GM12878 (cell line): Measurements from ENCODE around the gene CNR2. TPM values are rescaled to one million over a fixed set of nuclear protein-coding genes. Genes with fewer than 3 reads are reported as not detected.
"Not testable (repeated sequence)": the region's sequence is repeated elsewhere in the genome, so short reads cannot be mapped to it uniquely, and the experiment has no call there.

Experiments
- ATAC-seq: fragments of 200-7000 bp; cut with Tn5 transposase; 3 replicates; pipeline ENCODE4 v1.9.1; 2020; ENCODE audit warnings: mild to moderate bottlenecking, moderate library complexity
- BruUV-seq: library from RNA; stranded (reverse); fragments of 400-500 nt; replicated peaks from 2 replicates; lab custom pipeline; 2021; lab: Mats Ljungman, UMichigan
- CTCF ChIA-PET: fragments of 300-600 bp; sonication (Branson Sonifier 250); formaldehyde crosslinking; extraction: SDS; loops from one replicate; lab custom pipeline; 2021; ENCODE audit warnings: inconsistent platforms; lab: Yijun Ruan, JAX
- POLR2A ChIA-PET: fragments of 350-600 bp; formaldehyde crosslinking; extraction: SDS; loops from one replicate; lab custom pipeline; 2021; ENCODE audit warnings: inconsistent platforms; lab: Charles Lee
- RAD21 ChIA-PET: fragments of 300-600 bp; sonication (Branson Sonifier 250); formaldehyde crosslinking; loops from one replicate; lab custom pipeline; 2023; ENCODE audit warnings: antibody characterized with exemption; ENCODE audit not compliant: unreplicated experiment; lab: Charles Lee
- SMC1A ChIA-PET: fragments of 300-600 bp; sonication (Branson Sonifier 250); formaldehyde crosslinking; loops from one replicate; lab custom pipeline; 2023; ENCODE audit not compliant: unreplicated experiment, uncharacterized antibody; lab: Charles Lee
- DNase-seq: peaks from one replicate; pipeline ENCODE4 v3.0.0-alpha.2; 2011; ENCODE audit warnings: low read depth, low spot score
- FAIRE-seq: peaks from 3 replicates; lab custom pipeline; 2011; peaks lifted over from hg19 to GRCh38; lab: Jason Lieb, UNC
- H2AFZ ChIP-seq: 2 replicates; pipeline ENCODE4 v1.6.0; 2011; ENCODE audit warnings: low read depth, low read length, control low read depth; ENCODE audit not compliant: control insufficient read depth
- H3K27ac ChIP-seq: 2 replicates; pipeline ENCODE4 v1.5.1; 2011; ENCODE audit warnings: control low read depth; ENCODE audit not compliant: control insufficient read depth, insufficient read depth
- H3K27me3 ChIP-seq, 2 experiments: replicated peaks in 1 of 2; 2 replicates each; pipeline versions ENCODE4 v1.6.0 to v1.6.1; 2011; ENCODE audit warnings: low read length in 1 of 2; ENCODE audit not compliant: control insufficient read depth in 2 of 2, insufficient read depth in 2 of 2
- H3K36me3 ChIP-seq, 2 experiments: 2 replicates each; pipeline ENCODE4 v1.5.1; 2011; ENCODE audit warnings: low read length in 1 of 2; ENCODE audit not compliant: control insufficient read depth in 2 of 2, insufficient read depth in 2 of 2
- H3K4me1 ChIP-seq: 2 replicates; pipeline ENCODE4 v1.6.1; 2011; ENCODE audit warnings: mild to moderate bottlenecking, low read length, moderate library complexity, mixed read lengths; ENCODE audit not compliant: control insufficient read depth, insufficient read depth
- H3K4me2 ChIP-seq: 2 replicates; pipeline ENCODE4 v1.6.0; 2011; ENCODE audit warnings: control low read depth; ENCODE audit not compliant: control insufficient read depth, insufficient read depth
- H3K4me3 ChIP-seq: fragments of 200-600 bp; sonication (generic); 2 replicates; pipeline ENCODE4 v1.5.1; 2016
- H3K79me2 ChIP-seq: 2 replicates; pipeline ENCODE4 v1.6.0; 2011; ENCODE audit warnings: low read length; ENCODE audit not compliant: control insufficient read depth, insufficient read depth
- H3K9ac ChIP-seq: 2 replicates; pipeline ENCODE4 v1.8.0; 2011; ENCODE audit warnings: low read length, control low read depth, mixed read lengths; ENCODE audit not compliant: control insufficient read depth, insufficient read depth
- H3K9me3 ChIP-seq: replicated peaks from 3 replicates; pipeline ENCODE4 v1.5.1; 2011; ENCODE audit warnings: mild to moderate bottlenecking, low read length; ENCODE audit not compliant: control insufficient read depth, insufficient read depth
- H4K20me1 ChIP-seq: 2 replicates; pipeline ENCODE4 v1.6.0; 2011; ENCODE audit not compliant: control insufficient read depth, insufficient read depth
- BHLHE40 ChIP-seq, 2 experiments: fragments of 450-650 bp in 1 of 2; IDR thresholded peaks; 2 replicates each; pipeline ENCODE4 v1.6.1; 2011 to 2017; ENCODE audit warnings: low read depth in 2 of 2, borderline replicate concordance in 1 of 2, improper control_type of control experiment in 1 of 2, low read length in 1 of 2, mild to moderate bottlenecking in 1 of 2
- HDGF ChIP-seq: fragments of 450-650 bp; IDR thresholded peaks from 2 replicates; pipeline ENCODE4 v1.6.1; 2016; ENCODE audit warnings: antibody characterized with exemption
- IKZF2 ChIP-seq, 2 experiments: fragments of 450-650 bp; IDR thresholded peaks; 2 replicates each; pipeline ENCODE4 v1.6.1; 2017; ENCODE audit warnings: mild to moderate bottlenecking in 2 of 2, moderate library complexity in 2 of 2
- MEF2A ChIP-seq: IDR thresholded peaks from 2 replicates; pipeline ENCODE4 v1.6.1; 2011; ENCODE audit warnings: low read depth, mild to moderate bottlenecking, low read length, moderate library complexity; ENCODE audit not compliant: insufficient read depth
- NFIC ChIP-seq: IDR thresholded peaks from 2 replicates; pipeline ENCODE4 v1.6.1; 2012; ENCODE audit warnings: low read depth, mild to moderate bottlenecking, inconsistent platforms, low read length, moderate library complexity
- RAD51 ChIP-seq: fragments of 450-650 bp; IDR thresholded peaks from 2 replicates; pipeline ENCODE4 v1.6.1; 2016; ENCODE audit warnings: moderate library complexity, mild to moderate bottlenecking, inconsistent platforms
- RUNX3 ChIP-seq: IDR thresholded peaks from 2 replicates; pipeline ENCODE4 v1.6.1; 2012; ENCODE audit warnings: low read length, inconsistent platforms
- USF1 ChIP-seq: IDR thresholded peaks from 2 replicates; pipeline ENCODE4 v1.6.1; 2011; ENCODE audit warnings: borderline replicate concordance, low read depth, mild to moderate bottlenecking, moderate library complexity, mixed read lengths, low read length; ENCODE audit not compliant: insufficient read depth; ENCODE audit errors: extremely low read length
- WGBS: methylation state at CpG from one replicate; pipeline ENCODE4 v1.1.6; 2016; ENCODE audit warnings: low lambda C conversion rate; ENCODE audit not compliant: insufficient replicate concordance, insufficient coverage; ENCODE audit errors: missing lambda C conversion rate; 5-methylcytosine and 5-hydroxymethylcytosine counted together
- in situ Hi-C: fragments of 300-500 bp; cut with MboI; formaldehyde crosslinking; loops from 9 replicates; pipeline ENCODE4 v1.14.3; 2018; ENCODE audit warnings: mixed read lengths
- intact Hi-C: fragments of 100-400 bp; cut with micrococcal nuclease; formaldehyde crosslinking; loops from one replicate; pipeline ENCODE4 v1.14.2; 2022; ENCODE audit not compliant: unreplicated experiment
- polyA plus RNA-seq, 11 experiments: library from polyadenylated mRNA; depleted of rRNA in 4 of 11; unstranded in 6 of 11; stranded (reverse) in 5 of 11; fragments of >200 nt; fragmentation: Nextera tagmentation in 4 of 11; fragmentation: Illumina TruSeq in 1 of 11; extraction: Ambion mirVana in 4 of 11; extraction: Trizol in 1 of 11; gene quantifications; 1 replicate in 1 of 11; 2 replicates in 10 of 11; pipeline versions ENCODE4 v1.2.1 to v1.2.3, GENCODE V29; 2011 to 2016; ENCODE audit warnings: inconsistent platforms in 2 of 11, missing spikeins in 2 of 11, low read depth in 1 of 11
- total RNA-seq, 4 experiments: library from RNA; depleted of rRNA in 3 of 4; stranded (reverse); fragments of >200 nt in 3 of 4; fragmentation: Illumina TruSeq in 1 of 4; extraction: Trizol in 1 of 4; gene quantifications; 2 replicates each; pipeline versions ENCODE4 v1.2.1 to v1.2.3, GENCODE V29; 2013 to 2021

Gene CNR2
- total and polyA plus RNA-seq, 10 of the 15 experiments (the other 5 are each of a cell fraction or from before 2014, with no cell fraction given), result 0.46 to 19.8 (median 12.2) TPM

- Histone ChIP-seq H3K27ac (peak overlapping the region; percentile 97), H3K4me2 (peak overlapping the region; percentile 70), H3K4me3 (peak overlapping the region; percentile 87), H3K4me1 (peaks cover 27% of the 10 kb centered on the region), H3K79me2 (peaks cover 27% of the 10 kb centered on the region), H3K9ac (peak overlapping the region; percentile 98)
- H4K20me1 ChIP-seq, DNase-seq, H2AFZ ChIP-seq, ATAC-seq, FAIRE-seq, H3K9me3 ChIP-seq, in situ Hi-C loops, H3K36me3 ChIP-seq, H3K27me3 ChIP-seq: not testable (repeated sequence)
- 0 out of 2 replicates have a peak, but pooled peaks have one; percentile 3 for TF ChIP-seq MEF2A
- peak; percentile 37; the same call in 1 of the 2 replicates for TF ChIP-seq RUNX3
- peak; percentile 46 to 49; a peak in 3 of 4 replicates for TF ChIP-seq IKZF2 (IDR thresholded peaks at IDR 0.05)
- peak; percentile 79; the same call in 1 of the 2 replicates for TF ChIP-seq RAD51
- TF ChIP-seq NFIC, result peak; percentile 10
- TF ChIP-seq HDGF, result peak; percentile 11; the same call in 1 of the 2 replicates
- peak in 1 of 2 experiments; percentile 80; a peak in 2 of 4 replicates for TF ChIP-seq BHLHE40 (IDR thresholded peaks at IDR 0.05; ENCODE audit: borderline replicate concordance in 1 of 2, low read depth in 2 of 2, low read length in 1 of 2)
- peak; percentile 3 for TF ChIP-seq USF1
- RAD21 ChIA-PET, result interaction anchor here (0.7 to 5.1 kb wide), 8 partner anchors 19 to 149 kb away, joined by 3 to 29 read pairs (median 8); no protein-coding TSS in a partner anchor
- intact Hi-C loops, result loop anchor here (2.0 to 5.0 kb wide), 3 partner anchors 23 to 234 kb away; partner anchors contain the start of gene SRSF10
- SMC1A ChIA-PET, result interaction anchor here (0.6 to 9.6 kb wide), 7 partner anchors 10 to 147 kb away, joined by 3 to 77 read pairs (median 4); no protein-coding TSS in a partner anchor
- 1% methylated on average over 19 of the region's 19 CpGs for WGBS
- TSS peak; percentile 84 for BruUV-seq
- POLR2A ChIA-PET, result interaction anchor here (0.6 to 8.1 kb wide), 7 partner anchors 21 to 457 kb away, joined by 3 to 108 read pairs (median 5); partner anchors contain the start of gene SRSF10
- CTCF ChIA-PET, result interaction anchor here (0.9 to 3.4 kb wide), 6 partner anchors 9 to 187 kb away, joined by 4 to 21 read pairs (median 8); no protein-coding TSS in a partner anchor
Observed at GRCh38 chr1:23958040-23958809, 45.1 kb upstream of the CNR2 start.
